Endothelial cell of hepatic sinusoid (primary cell): Measurements from ENCODE around the gene HRH2.

Experiments
- in situ Hi-C: cut with HindIII; loops from 2 replicates; pipeline ENCODE4 v1.10.0; 2017; ENCODE audit warnings: low sequenced_read_pairs

Gene HRH2

DNA sequence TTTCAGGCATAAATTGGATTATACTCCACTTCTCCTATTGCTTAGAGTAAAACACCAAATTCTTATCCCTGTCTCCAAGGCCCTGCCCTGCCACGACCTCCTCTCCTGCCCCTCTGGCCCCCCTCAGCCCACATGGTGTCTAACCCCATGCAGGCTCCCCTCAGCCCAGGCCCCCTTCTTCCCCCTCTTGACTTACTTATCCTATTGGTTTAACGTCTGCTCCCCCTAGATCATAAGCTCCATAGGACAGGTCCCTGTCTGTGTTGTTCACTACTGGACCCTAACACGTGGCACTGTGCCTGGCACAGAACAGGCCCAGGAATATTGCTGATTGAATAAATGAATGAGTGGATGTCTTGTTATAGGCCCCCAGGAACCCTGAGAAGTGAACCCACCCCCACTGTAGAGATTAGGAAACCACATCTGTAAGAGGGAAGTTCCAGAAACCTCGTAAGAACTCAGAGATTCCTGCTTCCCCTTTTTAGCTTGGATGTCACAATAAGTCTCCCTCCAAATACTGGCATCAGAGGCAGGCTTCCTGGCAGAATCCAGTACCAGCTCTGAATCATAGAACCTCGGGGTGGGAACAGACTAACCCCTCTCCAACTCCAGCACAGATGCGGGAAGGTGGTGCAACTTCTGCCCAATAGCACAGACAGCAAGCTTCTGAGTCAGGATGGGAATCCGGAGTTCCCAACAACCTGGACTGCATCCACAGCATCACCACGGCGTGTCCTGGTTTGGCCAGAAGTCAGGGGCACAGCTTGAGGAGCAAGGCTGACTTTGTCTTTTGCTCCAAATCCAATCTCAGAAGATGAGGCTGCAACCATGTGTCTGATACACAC, 31.5 kb downstream of the HRH2 start:
- in situ Hi-C loops, result no loop called here

DNA sequence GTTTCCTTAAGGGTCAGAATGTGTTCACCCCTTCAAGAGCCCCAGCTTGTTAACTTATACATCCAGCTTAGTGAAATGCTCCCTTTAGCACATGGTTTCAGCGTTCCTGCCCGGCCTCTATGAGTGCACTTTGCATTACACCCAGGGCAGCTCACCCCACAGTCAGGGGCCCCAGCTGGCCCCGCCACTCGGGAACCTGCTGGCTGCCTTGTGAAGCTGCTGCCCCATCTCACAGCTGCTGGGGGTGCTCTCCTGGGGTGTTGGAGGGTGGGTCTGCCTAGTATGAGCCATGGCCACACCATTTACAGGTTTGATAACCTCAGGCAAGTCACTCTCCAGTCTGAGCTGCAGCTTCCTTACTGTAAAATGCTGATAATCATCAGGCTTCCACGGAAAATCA, 32.2 kb downstream of the HRH2 start:
- in situ Hi-C loops, result no loop called here

- in situ Hi-C loops, result no loop called here
These were observed 32.7 kb downstream of the HRH2 start for GRCh38 chr5:175690586-175690985.

GRCh38 chr5:175691761-175692160, 33.9 kb downstream of the HRH2 start:
- in situ Hi-C loops, result no loop called here

DNA sequence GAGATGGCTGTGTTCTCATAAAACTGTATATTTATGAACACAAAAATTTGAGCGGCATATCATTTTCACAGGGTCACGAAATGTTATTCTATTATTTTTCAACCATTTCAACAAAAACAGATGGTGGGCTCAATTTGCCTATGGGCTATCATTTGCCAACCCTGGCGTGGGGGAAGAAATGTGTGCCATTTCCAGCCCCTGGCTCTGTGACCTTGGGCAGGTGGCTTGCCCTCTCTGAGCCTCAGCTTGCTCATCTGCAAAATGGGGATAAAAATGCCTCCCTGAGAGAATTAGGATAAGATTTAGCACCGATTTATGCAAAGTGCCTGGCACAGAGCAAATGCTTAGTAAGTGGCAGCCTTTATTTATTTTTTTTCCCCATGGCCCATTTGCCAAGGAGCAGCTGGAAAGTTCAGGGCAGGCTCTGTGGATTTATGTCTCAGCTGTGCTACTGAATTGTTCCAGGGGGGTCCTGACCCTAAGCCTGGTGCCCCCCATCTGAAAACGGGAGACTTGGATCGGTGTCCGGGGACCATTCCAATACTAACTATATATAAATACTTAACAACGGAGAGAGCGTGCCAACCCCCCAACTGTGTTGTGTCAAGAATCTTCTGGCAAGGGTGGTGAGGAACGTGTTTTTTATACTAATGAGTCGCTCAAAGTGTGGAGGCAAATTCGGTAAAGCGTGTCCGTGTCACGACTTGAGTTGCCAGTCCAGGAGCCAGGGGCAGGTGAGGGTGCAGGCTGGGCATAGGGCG, 34.5 kb downstream of the HRH2 start:
- in situ Hi-C loops, result no loop called here

- in situ Hi-C loops, result no loop called here
These were observed 35.3 kb downstream of the HRH2 start for GRCh38 chr5:175692996-175693710.

DNA sequence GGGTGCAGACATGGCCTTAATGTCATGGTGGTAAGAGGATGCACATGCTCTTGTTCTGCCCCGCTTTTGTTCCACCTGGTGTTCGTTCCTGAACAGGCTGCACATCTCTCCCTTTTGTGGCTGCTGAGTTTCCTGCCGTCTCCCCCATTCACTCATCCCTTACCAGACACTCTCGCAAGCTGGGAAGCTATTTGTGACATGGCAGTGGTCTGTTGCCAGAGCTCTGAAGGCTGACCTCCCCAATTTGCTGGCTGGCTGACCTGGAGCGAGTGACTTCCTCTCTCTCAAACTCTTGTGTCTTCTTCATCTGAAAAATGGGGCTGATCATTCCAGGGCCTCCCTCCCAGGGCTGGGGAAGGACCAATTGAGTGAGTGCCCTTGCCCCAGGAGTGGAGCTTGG, 35.9 kb downstream of the HRH2 start:
- in situ Hi-C loops, result no loop called here

DNA sequence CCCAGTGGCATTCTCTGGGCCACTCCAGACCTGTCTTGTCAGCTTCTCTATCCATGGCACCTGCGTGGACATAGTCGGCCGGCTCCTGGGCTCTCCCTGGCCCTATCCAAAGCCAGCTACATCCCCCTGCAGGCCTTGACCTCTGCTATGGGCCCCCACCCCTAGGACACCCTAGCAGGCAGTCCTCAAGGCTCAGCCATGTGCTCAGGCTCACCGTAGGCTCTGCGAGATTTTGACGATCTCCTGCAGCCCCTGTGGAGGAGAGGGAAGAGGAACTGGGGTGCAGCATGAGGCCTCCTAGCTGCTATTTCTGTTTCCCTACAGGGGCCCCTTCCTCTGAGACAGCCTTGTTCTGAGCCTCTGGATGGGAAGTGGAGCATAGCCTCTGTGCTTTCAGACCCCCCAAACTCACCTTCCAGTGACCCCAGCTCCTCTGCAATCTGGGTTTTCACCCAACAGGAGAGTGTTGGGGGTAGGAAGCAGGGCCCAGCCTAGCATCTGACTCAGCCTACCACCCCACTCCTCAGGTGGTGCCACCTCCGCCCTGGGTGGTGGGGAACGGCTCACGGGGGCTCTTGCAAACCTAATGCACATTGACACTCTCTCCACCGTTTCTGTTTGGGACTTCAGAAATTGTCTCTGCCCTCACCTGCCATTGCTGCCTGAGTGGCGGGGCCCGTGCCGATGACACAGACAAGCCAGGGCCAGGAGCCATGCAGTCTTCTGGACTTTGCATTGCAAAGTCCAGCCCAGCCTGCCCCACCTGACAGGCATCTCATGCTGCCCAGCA, 36.7 kb downstream of the HRH2 start:
- in situ Hi-C loops, result no loop called here

DNA sequence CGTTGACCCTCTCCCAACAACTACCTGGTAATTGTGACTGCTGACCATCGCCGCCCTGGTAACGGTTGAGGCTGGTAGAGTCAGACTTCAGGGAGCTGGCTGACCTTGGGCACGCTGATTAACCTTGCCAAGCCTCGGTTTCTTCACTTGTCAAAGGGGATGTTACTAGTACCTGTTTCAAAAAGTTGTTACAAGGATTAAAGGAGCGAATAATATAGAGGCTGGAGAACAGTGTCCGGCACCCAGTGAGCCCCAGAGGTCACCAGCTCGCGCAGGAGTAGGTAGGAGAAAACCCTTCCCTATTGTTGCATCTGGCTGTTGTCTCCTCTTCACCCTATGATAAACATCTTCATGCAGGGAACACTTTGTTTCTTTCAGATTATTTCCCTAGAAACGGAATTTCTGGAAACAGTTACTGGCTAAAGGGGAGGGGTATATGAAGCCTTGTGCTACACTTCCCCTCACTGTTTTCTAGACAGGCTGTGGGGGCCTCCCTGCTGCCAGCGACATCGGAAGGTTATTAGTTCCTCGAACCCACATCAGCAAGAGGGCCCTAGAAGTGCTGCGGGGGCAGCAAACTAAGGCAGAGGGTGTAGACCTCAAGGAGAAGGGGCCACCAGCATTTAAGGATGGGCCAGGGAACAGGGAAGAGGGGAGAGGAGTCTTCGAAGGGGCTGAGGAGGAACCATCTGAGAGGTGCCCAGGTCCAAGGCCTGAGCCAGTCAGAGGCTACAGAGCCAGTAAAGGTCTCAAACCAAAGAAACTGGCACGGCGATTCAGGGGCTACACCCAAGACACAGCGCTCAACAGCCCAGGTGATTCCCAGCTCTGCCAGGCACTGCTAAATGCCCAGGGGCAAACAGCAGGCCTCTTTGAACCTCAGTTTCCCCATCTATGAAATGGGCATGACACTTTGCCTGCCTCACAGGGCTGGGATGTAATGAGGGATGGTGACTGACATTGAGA, 37.6 kb downstream of the HRH2 start:
- in situ Hi-C loops, result no loop called here

DNA sequence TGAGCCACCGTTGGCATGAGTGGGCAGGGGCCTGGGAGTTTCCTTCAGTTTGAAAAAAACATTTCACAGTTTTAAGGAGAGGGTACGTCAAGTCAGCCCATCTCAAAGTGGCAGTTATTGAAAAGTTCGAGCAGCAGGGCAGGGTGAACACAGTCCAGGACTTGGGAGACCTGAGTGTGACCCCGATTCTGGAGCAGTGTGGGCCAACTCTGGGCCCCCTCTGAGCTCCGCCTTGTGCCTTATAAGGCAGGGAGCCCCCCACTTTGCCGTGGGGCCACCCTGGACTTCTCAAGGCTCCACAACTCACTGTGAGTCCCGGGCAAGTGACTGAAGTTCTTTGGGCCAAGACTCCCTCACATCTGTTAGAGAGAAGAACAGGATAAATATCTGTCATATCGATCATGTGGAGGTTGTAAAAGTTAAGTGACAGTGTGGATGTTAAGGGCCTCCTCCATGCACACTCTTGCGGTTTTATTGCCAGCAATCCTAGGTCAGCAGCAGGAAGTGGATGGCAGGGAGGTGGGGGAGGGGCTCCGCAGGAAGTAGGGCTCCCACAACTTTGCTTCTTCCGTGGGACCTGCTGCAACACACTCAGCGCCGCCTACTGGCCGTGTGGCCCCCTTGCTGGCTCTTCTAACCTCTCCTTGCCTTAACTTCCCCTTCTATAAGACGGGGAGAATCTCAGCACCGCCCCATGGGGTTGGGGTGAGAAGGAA, 38.4 kb downstream of the HRH2 start:
- in situ Hi-C loops, result no loop called here

DNA sequence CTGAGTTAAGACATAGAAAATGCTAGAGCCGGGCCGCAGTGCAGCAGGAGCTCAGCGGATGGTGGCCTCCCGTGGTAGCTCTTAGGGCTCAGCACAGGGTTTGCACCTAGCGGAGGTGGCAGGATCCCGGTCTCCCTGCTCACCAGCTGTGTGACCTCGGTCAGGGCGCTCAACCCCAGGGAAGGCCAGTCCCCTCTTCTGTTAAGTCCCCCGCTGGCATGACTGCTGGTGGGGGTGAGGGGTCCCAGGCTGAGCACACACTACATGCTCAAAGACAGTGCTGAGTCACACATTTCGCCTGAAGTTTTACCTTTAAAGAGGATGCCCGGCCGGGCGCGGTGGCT, 39.0 kb downstream of the HRH2 start:
- in situ Hi-C loops, result no loop called here

- in situ Hi-C loops, result no loop called here
These were observed 40.0 kb downstream of the HRH2 start for GRCh38 chr5:175697846-175698245.

GRCh38 chr5:175698401-175699115, 40.7 kb downstream of the HRH2 start:
- in situ Hi-C loops, result no loop called here

GRCh38 chr5:175700991-175701390, 43.1 kb downstream of the HRH2 start:
- in situ Hi-C loops, result no loop called here

GRCh38 chr5:175701797-175702196, 43.9 kb downstream of the HRH2 start:
- in situ Hi-C loops, result no loop called here

DNA sequence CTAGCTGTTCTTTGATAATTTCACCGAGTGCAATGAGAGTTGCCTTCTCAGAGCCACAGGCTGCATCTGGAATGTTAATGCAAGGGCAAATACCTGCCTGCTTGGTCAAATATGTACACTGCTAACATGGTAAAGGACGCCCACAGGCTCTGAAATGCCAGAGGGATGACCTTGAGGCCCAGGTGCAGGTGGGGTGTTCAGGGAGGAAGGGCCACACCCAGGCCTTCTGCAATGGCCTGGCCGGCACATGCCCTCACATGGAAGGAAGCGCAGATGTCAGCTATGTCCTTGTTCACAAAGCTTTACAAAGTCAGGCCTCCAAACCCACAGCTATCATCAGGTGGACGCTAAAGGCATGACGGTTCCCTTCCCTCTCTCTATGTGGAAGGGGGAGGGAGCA, 48.6 kb downstream of the HRH2 start:
- in situ Hi-C loops, result no loop called here

GRCh38 chr5:175707751-175708375, 50.0 kb downstream of the HRH2 start:
- in situ Hi-C loops, result no loop called here

GRCh38 chr5:175709276-175709781, 51.5 kb downstream of the HRH2 start:
- in situ Hi-C loops, result no loop called here
